HG03097 (cell line): ENCODE measurements around the gene DAB2.

ENCODE experiments used
- ATAC-seq: cut with Tn5 transposase; IDR thresholded peaks from one replicate; pipeline ENCODE4 v1.9.1; 2021; ENCODE audit not compliant: unreplicated experiment, low FRiP score

The DAB2 gene

GRCh38 chr5:39448506-39449128, 23.8 kb upstream of the DAB2 start:
- ATAC-seq, result no peak

GRCh38 chr5:39447968-39448367, 23.2 kb upstream of the DAB2 start:
- no peak for ATAC-seq

- no peak for ATAC-seq
These were observed 22.3 kb upstream of the DAB2 start for GRCh38 chr5:39447059-39447458.

GRCh38 chr5:39446231-39446630, 21.5 kb upstream of the DAB2 start:
- no peak for ATAC-seq

- ATAC-seq, result no peak
These were observed 19.1 kb upstream of the DAB2 start for GRCh38 chr5:39443911-39444310.

GRCh38 chr5:39442991-39443390, 18.2 kb upstream of the DAB2 start:
- ATAC-seq, result no peak

GRCh38 chr5:39441838-39442237, 17.1 kb upstream of the DAB2 start:
- ATAC-seq, result no peak

- ATAC-seq, result no peak
These were observed 16.3 kb upstream of the DAB2 start for GRCh38 chr5:39440958-39441624.

GRCh38 chr5:39440192-39440957, 15.6 kb upstream of the DAB2 start:
- no peak for ATAC-seq

GRCh38 chr5:39439582-39440162, 14.9 kb upstream of the DAB2 start:
- ATAC-seq, result no peak

- peak; percentile 70 for ATAC-seq
These were observed 12.7 kb upstream of the DAB2 start for GRCh38 chr5:39437467-39437866.

- no peak for ATAC-seq
These were observed 9.1 kb upstream of the DAB2 start for GRCh38 chr5:39433848-39434247.

- no peak for ATAC-seq
These were observed 8.1 kb upstream of the DAB2 start for GRCh38 chr5:39432696-39433530.

GRCh38 chr5:39430461-39430860, 5.7 kb upstream of the DAB2 start:
- ATAC-seq, result no peak

- no peak for ATAC-seq
These were observed 3.9 kb upstream of the DAB2 start for GRCh38 chr5:39428640-39429039.

GRCh38 chr5:39427633-39428032, 2.9 kb upstream of the DAB2 start:
- no peak for ATAC-seq

- no peak for ATAC-seq
These were observed 2.4 kb upstream of the DAB2 start for GRCh38 chr5:39427229-39427628.

GRCh38 chr5:39426746-39427105, 1.9 kb upstream of the DAB2 start:
- ATAC-seq, result no peak

- no peak for ATAC-seq
These were observed 1.4 kb upstream of the DAB2 start for GRCh38 chr5:39426051-39426745.

GRCh38 chr5:39423331-39423751, 1.4 kb downstream of the DAB2 start:
- ATAC-seq, result no peak
